ENCODE data around the gene SPATA13.

Gene SPATA13

DNA sequence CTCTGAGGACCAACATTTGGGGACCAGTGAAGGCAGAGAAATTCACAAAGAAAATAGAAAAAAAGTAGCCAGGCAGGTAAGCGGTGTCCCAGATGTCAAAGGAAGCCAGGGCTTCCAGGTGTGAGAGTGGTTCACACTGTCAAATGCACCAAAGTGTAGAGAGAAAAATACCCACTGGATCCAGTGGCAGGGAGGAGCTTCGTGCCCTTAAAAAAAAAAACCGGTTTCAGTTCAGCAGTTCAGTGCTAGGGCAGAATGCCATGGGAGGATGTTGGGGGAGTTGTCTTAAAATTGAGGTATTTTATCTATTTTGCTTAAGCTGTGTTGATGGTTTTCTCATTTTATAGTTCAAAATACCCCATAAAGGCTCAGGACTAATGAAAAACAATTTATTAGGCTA is 101.0 kb downstream of the SPATA13 start:
- no peak for DNase-seq

DNA sequence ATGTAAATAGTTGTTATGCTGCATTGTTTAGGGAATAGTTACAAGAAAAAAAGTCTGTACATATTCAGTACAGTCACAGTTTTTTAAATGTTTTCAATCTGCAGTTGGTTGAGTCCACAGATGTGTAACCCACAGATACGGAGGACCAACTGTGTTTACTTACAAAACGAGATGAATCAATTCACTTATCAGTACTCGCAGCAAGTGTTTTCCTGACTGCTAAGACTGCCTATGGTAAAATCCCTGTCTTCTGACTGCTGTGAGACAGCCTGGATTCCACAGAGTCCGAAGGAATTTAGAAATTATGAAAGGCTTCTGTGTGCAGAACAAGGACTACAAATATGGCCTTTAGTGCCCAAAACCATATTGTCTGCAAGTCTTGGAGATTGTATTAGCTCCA is 103.1 kb downstream of the SPATA13 start:
- DNase-seq, result no peak

DNA sequence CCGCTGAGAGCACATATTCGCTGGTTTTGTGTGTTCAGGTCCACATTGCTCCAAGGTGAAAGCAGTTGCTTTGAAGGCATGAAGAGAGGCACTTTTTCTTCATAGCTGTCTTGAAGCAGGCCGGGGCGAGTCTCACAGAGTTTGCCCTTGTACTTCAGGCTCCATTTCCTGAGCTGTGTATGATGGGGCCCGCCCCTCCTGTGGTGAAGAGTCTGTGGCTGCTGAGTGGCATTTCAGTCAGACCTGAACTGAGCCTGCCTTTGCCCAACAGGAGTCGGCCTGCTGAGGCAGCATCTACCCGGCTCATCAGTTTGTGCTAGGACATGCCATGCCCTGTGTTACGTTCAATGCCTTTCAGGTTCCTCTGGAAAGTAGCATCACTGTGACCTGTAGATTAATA is 104.5 kb downstream of the SPATA13 start:
- no peak for DNase-seq

DNA sequence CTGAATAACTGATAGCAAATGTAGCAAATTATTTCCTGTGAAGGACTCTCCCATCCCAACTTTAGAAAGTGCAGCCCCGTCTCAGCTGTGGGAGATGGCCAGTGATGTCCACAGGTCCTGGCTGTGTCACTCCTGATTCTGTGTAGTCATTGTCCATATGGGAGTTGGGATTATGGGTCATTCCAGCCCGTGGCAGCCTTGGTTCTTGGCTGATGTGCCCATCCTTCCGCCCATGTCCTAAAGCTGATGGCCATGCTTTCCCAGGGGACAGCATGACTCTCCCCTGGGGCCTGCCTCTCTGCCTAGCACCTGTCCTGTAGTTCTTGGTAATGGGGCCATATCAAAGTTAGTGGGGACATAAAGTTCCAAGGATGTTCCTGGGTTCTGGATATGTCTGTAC is 104.9 kb downstream of the SPATA13 start:
- DNase-seq, result no peak

DNA sequence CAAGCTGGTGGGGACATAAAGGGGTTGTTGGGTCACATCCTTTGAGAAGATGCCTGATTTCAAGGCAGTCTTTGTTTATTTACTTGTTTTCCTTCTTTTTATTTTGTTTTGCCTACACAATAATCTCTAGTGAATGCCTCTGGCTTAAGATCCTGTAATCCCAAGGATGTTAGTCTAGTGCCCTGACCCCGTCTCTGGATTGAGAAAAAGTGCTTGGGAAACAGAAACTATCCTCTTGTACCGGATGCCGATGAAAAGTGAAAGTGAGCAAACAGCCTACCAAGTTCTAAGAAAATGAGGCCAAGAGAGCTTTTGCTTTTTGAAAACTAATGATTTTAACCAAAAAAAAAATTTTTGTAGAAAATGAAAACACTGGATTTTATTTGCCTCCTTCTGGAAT is 106.8 kb downstream of the SPATA13 start:
- DNase-seq, result no peak

DNA sequence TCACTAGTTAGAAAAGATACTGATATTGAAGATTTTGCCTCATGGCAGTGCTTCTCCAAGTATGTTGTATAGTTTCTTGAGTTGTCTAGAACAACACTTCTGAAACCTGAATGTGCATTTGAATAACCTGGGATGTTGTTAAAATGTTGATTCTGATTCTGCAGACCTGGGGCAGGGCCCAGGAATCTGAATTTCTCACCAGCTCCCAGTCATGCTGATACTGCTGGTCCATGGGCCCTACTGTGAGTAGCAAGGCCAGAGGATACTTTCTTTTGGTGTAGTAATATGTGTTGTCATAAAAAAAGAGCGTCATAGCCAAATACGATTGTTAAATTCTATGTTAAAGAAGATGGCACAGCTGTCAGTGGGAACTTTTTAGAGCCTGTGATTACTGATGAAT is 107.3 kb downstream of the SPATA13 start:
- no peak for DNase-seq

GRCh38 chr13:24269821-24270220 is 109.3 kb downstream of the SPATA13 start:
- DNase-seq, result no peak

GRCh38 chr13:24270639-24271141 is 110.2 kb downstream of the SPATA13 start:
- DNase-seq, result no peak

DNA sequence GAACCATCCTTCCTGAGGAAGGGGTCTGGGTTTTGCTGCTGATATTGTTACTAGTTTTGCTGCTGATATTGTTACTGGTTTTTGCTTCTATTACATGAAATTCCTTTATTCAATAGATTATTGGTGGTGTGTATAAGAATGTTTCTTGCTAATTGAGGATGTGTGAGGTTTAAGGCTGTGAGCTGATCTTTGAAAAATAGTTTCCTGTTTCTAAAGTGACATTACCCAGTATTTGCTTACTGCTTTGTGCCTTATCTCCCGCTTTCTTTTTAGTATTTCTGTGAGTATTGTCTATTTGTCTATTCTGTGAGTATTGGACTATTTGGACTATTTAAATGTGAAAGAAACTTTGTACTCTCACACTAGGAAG is 110.7 kb downstream of the SPATA13 start:
- DNase-seq, result no peak

DNA sequence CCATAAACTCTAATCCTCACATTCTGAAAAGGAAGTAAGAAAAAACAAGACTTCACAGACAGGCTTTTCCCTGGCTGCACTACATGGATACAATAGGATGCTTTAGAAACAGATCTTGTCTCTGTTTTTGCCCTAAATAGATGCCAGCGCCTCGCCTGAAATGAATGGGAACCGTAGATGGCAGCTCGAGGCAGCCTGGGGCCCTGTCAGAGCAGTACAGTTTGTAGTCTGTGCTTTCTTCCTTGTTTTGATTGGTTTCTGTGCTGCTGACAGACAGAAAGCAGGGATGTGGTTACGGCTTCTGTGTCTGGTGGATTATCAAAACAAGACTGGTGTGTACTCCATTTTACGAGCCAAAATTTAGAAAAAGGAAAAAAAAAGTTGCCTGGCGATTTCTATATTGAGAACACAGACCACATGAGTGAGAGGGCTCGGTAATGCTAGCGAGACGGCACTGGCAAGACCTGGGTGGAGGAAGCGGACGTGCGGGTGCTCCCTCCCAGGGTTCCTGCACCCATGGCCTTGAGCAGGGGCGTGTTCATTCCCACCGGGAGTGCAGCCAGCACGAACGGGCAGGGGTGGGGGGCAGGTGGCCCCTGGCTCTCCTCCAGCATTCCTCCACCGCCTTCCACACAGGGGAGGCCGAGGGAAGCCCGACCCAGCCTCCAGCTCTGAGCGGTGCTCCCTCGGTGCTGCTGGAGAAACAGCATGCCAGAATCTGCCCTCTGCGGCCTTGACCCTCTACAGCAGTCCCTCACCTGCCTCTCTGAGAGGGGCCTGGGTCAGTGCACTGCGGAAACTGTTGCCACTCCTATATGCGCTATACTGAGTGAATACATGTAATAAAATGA is 111.3 kb downstream of the SPATA13 start:
- DNase-seq, result no peak

GRCh38 chr13:24272452-24273161 is 112.1 kb downstream of the SPATA13 start:
- no peak for DNase-seq

DNA sequence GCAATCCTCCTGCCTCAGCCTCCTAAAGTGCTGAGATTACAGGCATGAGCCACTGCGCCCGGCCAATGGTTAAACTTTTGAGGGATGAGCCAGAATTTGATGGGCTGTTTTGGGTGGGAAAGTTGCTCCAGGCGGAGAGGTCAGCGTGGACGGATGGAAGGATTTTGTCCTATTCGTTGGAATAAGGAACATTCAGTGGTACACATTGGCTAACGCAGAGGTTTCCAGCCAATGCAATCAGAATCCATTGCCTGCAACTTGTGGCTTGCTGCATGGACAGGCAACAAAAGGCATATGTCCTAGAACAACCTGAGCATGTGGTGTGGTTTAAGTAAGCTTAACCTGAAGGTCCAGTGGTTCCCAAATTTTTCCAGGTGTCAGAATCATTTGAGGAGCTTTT is 113.4 kb downstream of the SPATA13 start:
- DNase-seq, result no peak

- DNase-seq, result no peak
These were observed 114.0 kb downstream of the SPATA13 start for GRCh38 chr13:24274452-24275021.

DNA sequence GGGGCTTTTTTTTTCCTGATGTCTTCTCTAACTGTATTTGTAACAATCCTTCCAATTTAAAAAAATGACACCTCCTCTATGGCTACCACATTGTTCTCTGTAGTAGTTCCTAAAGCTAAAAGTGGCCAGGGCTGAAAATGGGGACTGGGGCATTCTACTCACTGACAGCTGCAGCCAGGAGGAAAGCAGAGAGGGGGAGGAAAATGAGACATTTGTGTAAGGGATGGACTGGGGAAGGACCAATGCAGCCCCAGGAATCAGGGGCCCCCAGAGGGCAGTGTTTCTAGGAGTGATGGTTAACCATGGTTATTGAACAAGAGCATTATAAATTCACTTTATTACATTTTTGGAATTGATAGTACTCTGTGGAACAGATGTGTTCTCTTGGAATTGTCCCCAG is 114.5 kb downstream of the SPATA13 start:
- no peak for DNase-seq

DNA sequence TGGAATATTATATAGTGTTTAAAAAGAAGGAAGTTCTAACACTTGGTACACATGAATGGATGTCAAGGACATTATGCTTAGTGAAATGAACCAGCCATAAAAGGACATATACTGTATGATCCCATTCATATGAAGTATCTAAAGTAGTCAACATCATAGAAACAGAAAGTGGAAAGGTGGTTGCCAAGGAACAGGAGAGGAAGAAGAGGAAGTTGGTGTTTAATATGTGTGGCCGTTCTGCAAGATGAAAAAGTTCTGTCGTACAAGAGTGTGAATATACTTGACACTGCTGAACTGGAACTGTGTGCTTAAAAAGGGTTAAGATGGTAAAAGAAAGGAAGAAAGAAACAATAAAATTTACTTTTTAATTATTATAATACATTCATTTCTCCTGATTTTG is 115.8 kb downstream of the SPATA13 start:
- DNase-seq, result no peak

GRCh38 chr13:24276861-24277260 is 116.3 kb downstream of the SPATA13 start:
- DNase-seq, result no peak

DNA sequence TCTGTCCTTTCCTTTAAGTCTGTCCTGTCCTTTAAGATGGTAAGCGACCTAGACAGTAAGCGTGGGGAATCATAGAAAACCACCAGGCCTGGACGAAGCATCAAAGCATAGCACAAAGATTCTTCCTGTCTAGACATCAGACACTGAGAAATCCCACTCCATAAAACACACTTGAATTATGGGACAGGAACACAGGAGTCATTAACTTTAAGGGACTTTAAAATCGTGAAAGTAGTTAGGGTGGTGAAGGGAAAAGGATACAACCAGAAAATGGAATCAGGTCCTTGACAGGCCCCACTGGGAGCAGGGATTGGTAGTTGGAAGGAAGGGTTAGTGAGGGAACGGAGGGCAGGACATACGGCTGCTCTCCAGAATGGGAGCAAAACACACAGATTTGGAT is 117.2 kb downstream of the SPATA13 start:
- no peak for DNase-seq

DNA sequence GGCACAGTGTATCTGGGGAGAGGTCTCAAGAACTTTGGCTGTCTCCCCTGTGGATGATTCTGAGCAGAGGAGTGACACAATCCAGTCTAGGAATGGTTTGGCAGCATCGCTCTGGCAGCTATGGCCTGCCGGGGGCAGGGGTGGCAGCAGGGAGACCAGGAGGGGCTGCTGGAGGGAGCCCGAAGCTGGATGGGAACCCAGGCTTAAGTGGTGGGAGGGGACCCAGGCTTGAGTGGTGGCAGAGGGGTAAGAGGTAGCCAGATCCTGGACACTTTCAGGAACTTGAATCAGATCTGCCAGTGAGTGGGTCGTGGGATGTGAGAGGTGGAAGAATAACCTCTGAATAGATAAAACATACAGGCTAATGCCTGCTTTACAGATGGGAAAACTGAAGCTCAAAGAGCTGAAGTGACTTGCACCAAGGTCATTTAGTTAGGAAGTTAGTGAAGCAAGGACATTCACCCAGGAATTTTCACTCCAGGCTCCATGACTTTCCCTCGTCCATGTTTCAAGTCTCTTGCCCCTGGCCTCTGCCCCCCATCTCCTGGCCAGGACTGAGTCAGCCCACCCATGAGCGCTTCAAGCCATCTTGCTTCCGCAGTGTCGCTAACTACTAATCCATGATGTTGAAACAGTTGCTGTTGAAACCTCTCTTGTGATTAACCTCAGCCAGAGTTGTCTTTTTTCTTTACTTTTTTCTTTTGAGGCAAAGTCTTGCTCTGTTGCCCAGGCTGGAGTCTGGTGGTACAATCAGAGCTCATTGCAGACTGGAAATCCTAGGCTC is 119.0 kb downstream of the SPATA13 start:
- no peak for DNase-seq

DNA sequence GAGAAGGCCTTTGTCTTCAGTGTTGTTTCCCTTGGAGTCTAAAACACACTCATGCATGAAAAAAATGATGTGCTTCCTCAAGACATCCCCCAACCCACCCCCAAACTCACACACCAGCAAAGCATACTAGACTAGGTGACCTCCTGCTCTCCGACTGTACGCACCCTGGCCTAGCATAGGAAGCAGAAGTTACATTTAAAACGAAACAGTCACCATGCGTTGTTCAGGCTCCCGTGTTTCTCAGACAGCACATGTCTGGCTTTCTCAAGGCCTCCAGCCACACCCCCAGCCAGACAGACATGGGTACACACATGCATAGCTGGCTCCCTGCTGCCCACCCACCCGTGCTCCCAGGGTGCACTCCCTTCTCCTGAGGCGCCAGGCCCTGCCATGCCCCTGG is 120.2 kb downstream of the SPATA13 start:
- DNase-seq, result no peak

DNA sequence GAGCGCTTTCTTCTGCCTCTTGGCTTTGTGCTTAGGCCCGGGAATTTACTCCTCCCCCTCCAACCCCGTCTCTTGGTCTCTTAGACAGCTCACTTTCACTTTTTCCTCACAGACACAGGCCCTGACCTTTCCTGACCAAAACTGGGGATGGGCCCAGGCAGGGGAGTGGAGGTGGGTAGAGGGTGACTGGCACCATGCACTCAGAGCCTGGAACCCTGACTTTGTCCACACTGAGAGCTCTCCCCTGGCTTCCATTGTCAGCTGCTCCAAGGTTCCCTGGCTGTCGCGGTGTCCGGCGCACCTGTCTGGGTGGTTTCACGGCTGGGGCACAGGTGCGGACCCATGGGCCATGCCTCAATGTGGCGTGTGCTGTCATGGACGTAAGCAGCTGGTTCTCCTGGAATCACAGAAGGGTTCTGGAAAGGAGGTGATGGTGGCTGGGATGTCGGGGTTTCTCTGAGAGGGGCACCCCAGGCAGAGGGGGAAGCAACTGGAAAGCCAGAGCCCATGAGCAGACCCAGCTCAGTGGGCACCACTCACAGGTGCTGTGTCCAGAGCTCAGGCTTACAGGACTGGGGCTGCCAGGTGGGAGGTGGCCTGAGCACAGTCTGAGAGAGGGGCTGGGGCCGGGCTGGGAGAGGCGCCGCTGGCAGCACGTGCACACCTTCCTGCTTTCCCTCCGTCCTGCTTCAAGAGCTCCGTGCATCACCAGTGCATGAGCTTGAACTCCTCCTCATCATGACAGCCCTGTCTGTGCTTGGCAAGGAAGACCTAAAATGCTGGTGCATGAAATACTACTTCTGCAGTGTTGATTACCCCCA is 120.9 kb downstream of the SPATA13 start:
- DNase-seq, result no peak

DNA sequence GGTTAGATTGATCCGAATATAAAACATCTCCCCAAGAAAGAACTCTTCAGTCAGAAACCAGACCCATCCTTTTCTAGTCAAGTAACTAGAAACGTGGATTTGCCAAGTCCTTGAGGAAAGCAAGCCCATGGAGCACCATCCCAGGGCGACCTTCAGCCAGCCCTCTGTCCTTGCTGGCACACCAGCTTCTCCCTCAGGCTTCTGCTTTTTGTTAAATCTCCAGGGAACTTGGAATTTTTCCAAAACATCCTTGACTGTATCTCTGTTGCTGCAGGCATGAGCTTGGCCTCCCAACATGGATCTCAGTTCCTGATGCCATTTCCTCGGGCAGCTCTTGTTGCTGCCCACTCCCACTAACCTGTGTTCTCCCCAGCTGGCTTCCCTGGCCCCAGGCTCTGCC is 121.7 kb downstream of the SPATA13 start:
- DNase-seq, result peak; percentile 42

GRCh38 chr13:24284889-24285565 is 124.5 kb downstream of the SPATA13 start:
- DNase-seq, result no peak
